ENCODE results near the gene MAGI2. TPM values are rescaled to one million over a fixed set of nuclear protein-coding genes. Genes with fewer than 3 reads are reported as not detected.
A peak's percentile ranks its signal among the peaks of the same experiment; 100 is the strongest.

Gene MAGI2
- total and polyA plus RNA-seq, 2 of the 13 experiments (the other 11 are each of a cell fraction or from before 2014, with no cell fraction given), result 1.5 to 3.8 TPM

DNA sequence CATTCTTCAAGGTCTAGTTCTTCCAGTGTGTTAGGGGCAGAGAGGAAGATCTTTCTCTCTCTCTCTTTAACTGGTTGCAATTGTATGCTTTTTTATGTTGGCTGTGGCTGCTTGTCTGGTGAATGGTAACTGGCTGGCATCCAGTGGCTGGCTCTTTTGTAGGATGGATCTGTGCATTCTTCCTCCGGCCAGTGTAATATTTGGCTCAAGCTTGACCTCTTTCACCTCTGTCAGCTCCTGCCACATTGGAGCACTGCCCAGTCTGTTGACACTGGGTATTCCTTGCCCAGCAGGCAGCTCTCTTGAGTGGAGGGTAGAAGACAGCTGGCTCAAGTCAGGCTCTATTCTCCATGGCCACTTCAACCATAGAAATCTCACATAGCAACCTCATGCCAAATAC is 1126.6 kb downstream of the MAGI2 start:
- intact Hi-C loops (cut with micrococcal nuclease; ENCODE audit: unreplicated experiment), result no loop called here

DNA sequence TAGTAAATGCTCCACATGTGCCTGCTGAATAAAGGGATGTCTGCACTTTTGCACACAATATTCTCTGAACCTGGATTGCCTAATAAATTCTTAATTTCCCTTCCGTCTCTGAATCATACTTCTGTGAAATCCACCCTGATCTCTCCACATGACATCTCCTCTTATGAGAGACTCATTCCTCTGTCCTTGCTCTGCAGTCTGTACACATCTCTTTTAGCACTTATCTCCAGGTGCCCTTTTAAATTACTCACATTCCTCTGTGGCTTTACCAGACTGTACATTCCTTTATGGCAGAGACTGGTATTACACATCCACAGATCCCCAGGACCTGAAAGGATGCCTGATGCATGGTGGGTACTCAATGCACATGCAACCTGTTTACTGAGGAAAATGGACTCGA is 1127.3 kb downstream of the MAGI2 start:
- H3K79me2 ChIP-seq (ENCODE audit: insufficient read depth, low read length), result no peaks in the 10 kb centered on the region
- no peaks in the 10 kb centered on the region for H3K27me3 ChIP-seq (ENCODE audit: control insufficient read depth in 1 of 2, insufficient read depth in 2 of 2, low read length in 2 of 2)
- H4K20me1 ChIP-seq (ENCODE audit: insufficient read depth, low read length), result no peaks in the 10 kb centered on the region
- in situ Hi-C loops (cut with HindIII; ENCODE audit: extremely low pct_ligation_motif_present, low pct_unique_long_range_greater_than_20kb) (no loop called here), intact Hi-C loops (cut with micrococcal nuclease; ENCODE audit: unreplicated experiment) (no loop called here)
- H3K36me3 ChIP-seq (replicated peaks in 1 of 2; ENCODE audit: control insufficient read depth in 1 of 2, insufficient read depth in 2 of 2, low read length in 2 of 2), result no peaks in the 10 kb centered on the region
- H2AFZ ChIP-seq (ENCODE audit: low read length), result no peak overlapping the region
- WGBS (ENCODE audit: low lambda C conversion rate), result 46% methylated on average over 2 of the region's 2 CpGs
- BruUV-seq (replicated peaks), result no TSS peak
- no peak for DNase-seq (ENCODE audit: low spot score)
- H3K4me2 ChIP-seq (ENCODE audit: low read depth, low read length), result no peak overlapping the region
- POLR2A ChIA-PET, result no interaction called here
- no peak overlapping the region for H3K27ac ChIP-seq (ENCODE audit: extremely low read length, insufficient read depth, low read length)
- H3K4me3 ChIP-seq (replicated peaks in 1 of 3; ENCODE audit: insufficient read depth in 1 of 3, low read depth in 2 of 3, low read length in 3 of 3), result no peak overlapping the region
- CTCF ChIA-PET (ENCODE audit: low intra/inter-chr PET ratio, low total read pairs), result no interaction called here
- FAIRE-seq, result no peak
- no peaks in the 10 kb centered on the region for H3K9me3 ChIP-seq (ENCODE audit: low read length)
- peak; percentile 59 for ATAC-seq
- H3K9ac ChIP-seq (ENCODE audit: insufficient read depth, low read depth, low read length), result no peak overlapping the region
- H3K4me1 ChIP-seq (ENCODE audit: insufficient read depth, low read length), result no peaks in the 10 kb centered on the region
- no peak for TF ChIP-seq ZNF558 (CRISPR knock-in tag; IDR thresholded peaks at IDR 0.05; ENCODE audit: borderline replicate concordance)
- TF ChIP-seq SIX1 (CRISPR knock-in tag; IDR thresholded peaks at IDR 0.05; ENCODE audit: borderline replicate concordance), result no peak
- TF ChIP-seq ZFP36L2 (CRISPR knock-in tag; IDR thresholded peaks at IDR 0.05), result no peak
- TF ChIP-seq LRRFIP1 (CRISPR knock-in tag; conservative IDR thresholded peaks at IDR 0.05), result no peak
- no peak for TF ChIP-seq PCBP2 (optimal IDR thresholded peaks at IDR 0.05; ENCODE audit: low read depth, low read length, poor library complexity, severe bottlenecking)
- TF ChIP-seq ISX (CRISPR knock-in tag; conservative IDR thresholded peaks at IDR 0.05), result no peak
- no peak for TF ChIP-seq ZNF562 (CRISPR knock-in tag; IDR thresholded peaks at IDR 0.05; ENCODE audit: borderline replicate concordance)

More for the DNA sequence above, 1126.6 kb downstream of the MAGI2 start:
- Histone ChIP-seq H3K4me3 (replicated peaks in 1 of 3; ENCODE audit: insufficient read depth in 1 of 3, low read depth in 2 of 3, low read length in 3 of 3) (no peak overlapping the region), H3K9ac (ENCODE audit: insufficient read depth, low read depth, low read length) (no peak overlapping the region), H3K27me3 (ENCODE audit: control insufficient read depth in 1 of 2, insufficient read depth in 2 of 2, low read length in 2 of 2) (no peaks in the 10 kb centered on the region), H4K20me1 (ENCODE audit: insufficient read depth, low read length) (no peaks in the 10 kb centered on the region), H3K79me2 (ENCODE audit: insufficient read depth, low read length) (no peaks in the 10 kb centered on the region), H3K27ac (ENCODE audit: extremely low read length, insufficient read depth, low read length) (no peak overlapping the region), H3K36me3 (replicated peaks in 1 of 2; ENCODE audit: control insufficient read depth in 1 of 2, insufficient read depth in 2 of 2, low read length in 2 of 2) (no peaks in the 10 kb centered on the region), H2AFZ (ENCODE audit: low read length) (no peak overlapping the region), H3K4me1 (ENCODE audit: insufficient read depth, low read length) (no peaks in the 10 kb centered on the region), H3K9me3 (ENCODE audit: low read length) (no peaks in the 10 kb centered on the region), H3K4me2 (ENCODE audit: low read depth, low read length) (no peak overlapping the region)
- FAIRE-seq (no peak), DNase-seq (ENCODE audit: low spot score) (no peak), ATAC-seq (no peak)
- in situ Hi-C loops (cut with HindIII; ENCODE audit: extremely low pct_ligation_motif_present, low pct_unique_long_range_greater_than_20kb), result no loop called here
- 0% methylated on average over 1 of the region's 1 CpG for WGBS (ENCODE audit: low lambda C conversion rate)
- ChIA-PET CTCF (ENCODE audit: low intra/inter-chr PET ratio, low total read pairs) (no interaction called here), POLR2A (no interaction called here)
- TF ChIP-seq, protein P1, sequence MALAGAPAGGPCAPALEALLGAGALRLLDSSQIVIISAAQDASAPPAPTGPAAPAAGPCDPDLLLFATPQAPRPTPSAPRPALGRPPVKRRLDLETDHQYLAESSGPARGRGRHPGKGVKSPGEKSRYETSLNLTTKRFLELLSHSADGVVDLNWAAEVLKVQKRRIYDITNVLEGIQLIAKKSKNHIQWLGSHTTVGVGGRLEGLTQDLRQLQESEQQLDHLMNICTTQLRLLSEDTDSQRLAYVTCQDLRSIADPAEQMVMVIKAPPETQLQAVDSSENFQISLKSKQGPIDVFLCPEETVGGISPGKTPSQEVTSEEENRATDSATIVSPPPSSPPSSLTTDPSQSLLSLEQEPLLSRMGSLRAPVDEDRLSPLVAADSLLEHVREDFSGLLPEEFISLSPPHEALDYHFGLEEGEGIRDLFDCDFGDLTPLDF (CRISPR knock-in tag; IDR thresholded peaks at IDR 0.05), result no peak
- TF ChIP-seq ZNF788 (CRISPR knock-in tag; IDR thresholded peaks at IDR 0.05; ENCODE audit: borderline replicate concordance) (no peak), CCAR2 (optimal IDR thresholded peaks at IDR 0.05; ENCODE audit: low read depth, low read length) (no peak), ZBTB7B (CRISPR knock-in tag; IDR thresholded peaks at IDR 0.05) (no peak), ZSCAN29 (CRISPR knock-in tag; conservative IDR thresholded peaks at IDR 0.05) (no peak), ZFP1 (CRISPR knock-in tag; IDR thresholded peaks at IDR 0.05) (no peak), ZBTB1 (CRISPR knock-in tag; IDR thresholded peaks at IDR 0.05; ENCODE audit: borderline replicate concordance) (no peak), ZNF160 (CRISPR knock-in tag; IDR thresholded peaks at IDR 0.05) (no peak), ZNF317 (CRISPR knock-in tag; IDR thresholded peaks at IDR 0.05) (no peak), RBM22 (optimal IDR thresholded peaks at IDR 0.05; ENCODE audit: low read length) (no peak)
- BruUV-seq (replicated peaks), result no TSS peak
